ENCODE data around the gene BRPF3.

DNA sequence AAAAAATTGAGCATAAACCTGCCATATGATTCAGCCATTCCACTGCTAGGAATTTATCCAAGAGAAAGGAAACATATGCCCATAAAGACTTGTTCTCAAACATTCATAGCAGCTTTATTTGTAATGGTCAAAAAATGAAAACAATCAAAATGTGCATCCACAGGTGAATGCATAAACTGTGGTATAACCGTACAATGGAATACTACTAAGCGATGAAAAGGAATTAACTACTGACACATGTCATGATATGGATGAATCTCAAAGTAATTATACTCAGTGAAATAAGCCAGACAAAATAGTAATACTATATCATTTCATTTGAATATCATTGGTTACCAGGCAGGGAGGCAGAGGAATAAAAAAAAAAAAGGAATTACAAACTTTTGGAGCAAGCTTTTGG is 25.8 kb upstream of the BRPF3 start:
- TF ChIP-seq, protein P1, sequence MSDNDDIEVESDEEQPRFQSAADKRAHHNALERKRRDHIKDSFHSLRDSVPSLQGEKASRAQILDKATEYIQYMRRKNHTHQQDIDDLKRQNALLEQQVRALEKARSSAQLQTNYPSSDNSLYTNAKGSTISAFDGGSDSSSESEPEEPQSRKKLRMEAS (IDR thresholded peaks at IDR 0.05): no peak
- TF ChIP-seq, protein P2, sequence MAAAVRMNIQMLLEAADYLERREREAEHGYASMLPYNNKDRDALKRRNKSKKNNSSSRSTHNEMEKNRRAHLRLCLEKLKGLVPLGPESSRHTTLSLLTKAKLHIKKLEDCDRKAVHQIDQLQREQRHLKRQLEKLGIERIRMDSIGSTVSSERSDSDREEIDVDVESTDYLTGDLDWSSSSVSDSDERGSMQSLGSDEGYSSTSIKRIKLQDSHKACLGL (CRISPR knock-in tag; IDR thresholded peaks at IDR 0.05): no peak
- no peak for TF ChIP-seq ZC3H13 (CRISPR knock-in tag; IDR thresholded peaks at IDR 0.05)
- no peak for TF ChIP-seq BHLHE40 (IDR thresholded peaks at IDR 0.05; ENCODE audit: low read length)
- TF ChIP-seq HOXA7 (CRISPR knock-in tag; IDR thresholded peaks at IDR 0.05): no peak

All from HepG2 (cell line).